Posterior vena cava (tissue), 2 donors: ENCODE data around the gene CCL26. TPM values are rescaled to one million over a fixed set of nuclear protein-coding genes. Genes with fewer than 3 reads are reported as not detected.
"Not testable (repeated sequence)": the region's sequence is repeated elsewhere in the genome, so short reads cannot be mapped to it uniquely, and the experiment has no call there.

Source experiments
- DNase-seq: peaks from one replicate; pipeline ENCODE4 v3.0.0-alpha.2; 2020; ENCODE audit warnings: low spot score
- intact Hi-C, 2 donors: fragments of 100-400 bp; cut with DNase I; formaldehyde crosslinking; loops; one replicate each; pipeline versions ENCODE4 v1.14.1 to v1.14.2; 2022 to 2023
- total RNA-seq, 2 donors: library from RNA; stranded (reverse); fragmentation: NEBNext Ultra II Directional; extraction: Animal tissue kit (Norgen Biotek cat#: 25700); gene quantifications; one replicate each; pipeline ENCODE4 v1.2.1, GENCODE V29; 2021
- donor health status: DM: yes; HTN: yes; CAD: no.
- donor health status: DM: yes; HTN: yes; CAD: no.

Gene CCL26
- total RNA-seq, 2 donors from 2014 or later = 0.97 to 1.00 TPM

- intact Hi-C loops = no loop called here
- DNase-seq = no peak
These were observed 49.6 kb downstream of the CCL26 start for GRCh38 chr7:75722373-75722772.

- intact Hi-C loops = not testable (repeated sequence)
- peak; percentile 42 for DNase-seq
These were observed 50.1 kb downstream of the CCL26 start for GRCh38 chr7:75721922-75722321.

GRCh38 chr7:75721426-75721825, 50.6 kb downstream of the CCL26 start:
- intact Hi-C loops = no loop called here

GRCh38 chr7:75719626-75720025, 52.4 kb downstream of the CCL26 start:
- intact Hi-C loops = no loop called here
- peak; percentile 22 for DNase-seq

More at GRCh38 chr7:75721426-75721825, 50.6 kb downstream of the CCL26 start:
- DNase-seq = peak; percentile 11

Other genes starting within 250 kb of the CCL26 start
- gene HIP1, start 33.3 kb downstream of the CCL26 start, total RNA-seq = 10 to 100 TPM; 27.0 to 29.2 TPM
- not detected for gene CCL24, start 41.6 kb upstream of the CCL26 start, total RNA-seq
- 10 to 100 TPM; 28.9 to 30.8 TPM for gene RHBDD2, start 106.8 kb upstream of the CCL26 start, total RNA-seq
- 10 to 100 TPM; 76.3 to 88.8 TPM for gene POR, start 142.9 kb upstream of the CCL26 start, total RNA-seq
- 10 to 100 TPM; 54.2 to 55.3 TPM for gene TMEM120A, start 222.4 kb upstream of the CCL26 start, total RNA-seq